HTR-8/SVneo (cell line): ENCODE data around the gene PITPNM2.
"Not testable (repeated sequence)": the region's sequence is repeated elsewhere in the genome, so short reads cannot be mapped to it uniquely, and the experiment has no call there.

Experiments
- DNase-seq: peaks from one replicate; pipeline ENCODE4 v3.0.0; 2011; ENCODE audit warnings: low spot score, mixed read lengths; ENCODE audit not compliant: insufficient read length
- FAIRE-seq: peaks from 2 replicates; lab custom pipeline; 2011; peaks lifted over from hg19 to GRCh38; lab: Jason Lieb, UNC

The PITPNM2 gene

DNA sequence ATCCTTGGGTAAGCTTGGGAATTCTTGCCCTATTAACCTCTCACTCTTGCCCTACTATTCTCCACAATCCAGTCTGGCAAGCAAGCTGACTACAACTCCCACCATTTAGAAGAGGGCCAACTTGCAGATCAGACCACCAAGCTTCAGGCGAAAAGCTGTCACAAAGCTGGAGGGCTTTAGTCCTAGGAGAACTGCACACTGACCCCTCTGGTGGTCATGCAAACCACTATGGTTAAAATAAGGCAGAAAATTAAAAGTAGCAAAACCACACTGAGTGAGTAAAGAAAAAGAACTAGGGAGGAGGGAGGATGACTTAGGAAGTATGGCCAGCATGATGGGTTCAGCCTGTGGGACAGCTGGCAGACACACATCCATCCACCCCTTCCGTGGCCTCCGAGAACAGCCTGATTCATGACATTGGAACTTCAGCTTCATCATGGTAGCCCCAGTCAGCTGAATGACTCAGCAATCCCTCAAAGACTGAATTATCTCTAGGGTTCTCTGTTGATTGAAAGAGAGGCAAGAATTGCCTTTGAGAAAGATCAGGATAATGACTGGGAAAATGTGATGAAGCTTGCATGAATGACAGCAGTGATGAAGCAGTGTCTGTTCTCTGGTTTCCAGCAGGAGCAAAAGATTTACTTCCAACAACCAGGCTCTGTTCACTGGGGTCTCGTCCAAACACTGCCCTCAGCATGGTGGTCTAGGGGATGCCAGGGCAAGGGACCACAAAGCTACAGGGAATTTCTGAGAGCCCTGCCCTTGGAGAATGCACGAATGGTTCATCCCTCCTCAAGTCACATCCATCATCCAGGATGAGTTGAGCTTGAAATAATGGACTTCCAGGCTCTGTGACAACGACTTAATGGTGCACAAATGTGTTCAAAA lies 24.4 kb downstream of the PITPNM2 start:
- peak; percentile 95 for DNase-seq
- FAIRE-seq, result peak; percentile 87

DNA sequence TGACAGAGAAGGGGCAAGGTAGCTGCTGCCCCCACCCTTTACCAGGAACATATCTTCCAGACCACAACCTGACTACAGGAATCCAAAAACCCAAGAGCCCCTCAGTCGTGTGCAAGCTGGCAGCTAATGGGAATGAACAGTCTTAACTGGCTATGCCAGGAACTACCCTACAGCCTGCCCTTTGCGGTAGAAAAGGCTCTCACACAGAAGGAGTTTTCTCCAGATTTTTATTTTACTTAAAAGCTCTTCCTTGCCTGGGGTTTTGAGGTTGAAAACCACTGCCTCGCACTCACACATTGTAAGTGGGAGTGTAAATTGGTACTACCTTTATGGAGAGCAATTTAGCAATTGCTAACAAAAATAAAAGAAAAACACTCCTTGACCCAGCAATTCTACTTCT lies 28.3 kb downstream of the PITPNM2 start:
- no peak for FAIRE-seq

DNA sequence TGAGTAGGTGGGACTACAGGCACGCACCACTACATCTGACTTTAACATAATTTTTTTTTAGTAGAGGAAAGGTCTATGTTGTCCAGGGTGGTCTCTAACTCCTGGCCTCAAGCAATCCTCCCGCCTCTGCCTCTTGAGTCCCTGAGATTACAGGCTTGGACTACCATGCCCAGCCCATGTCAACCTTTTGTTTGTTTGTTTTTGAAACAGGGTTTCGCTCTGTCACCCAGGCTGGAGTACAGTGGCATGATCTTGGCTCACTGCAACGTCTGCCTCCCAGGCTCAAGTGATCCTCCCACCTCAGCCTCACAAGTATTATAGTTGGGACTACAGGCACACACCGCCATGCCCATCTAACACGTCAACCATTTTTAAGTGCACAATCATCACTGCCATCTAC lies 29.2 kb downstream of the PITPNM2 start:
- DNase-seq (no peak), FAIRE-seq (no peak)

More for the DNA sequence above, 28.3 kb downstream of the PITPNM2 start:
- no peak for DNase-seq

DNA sequence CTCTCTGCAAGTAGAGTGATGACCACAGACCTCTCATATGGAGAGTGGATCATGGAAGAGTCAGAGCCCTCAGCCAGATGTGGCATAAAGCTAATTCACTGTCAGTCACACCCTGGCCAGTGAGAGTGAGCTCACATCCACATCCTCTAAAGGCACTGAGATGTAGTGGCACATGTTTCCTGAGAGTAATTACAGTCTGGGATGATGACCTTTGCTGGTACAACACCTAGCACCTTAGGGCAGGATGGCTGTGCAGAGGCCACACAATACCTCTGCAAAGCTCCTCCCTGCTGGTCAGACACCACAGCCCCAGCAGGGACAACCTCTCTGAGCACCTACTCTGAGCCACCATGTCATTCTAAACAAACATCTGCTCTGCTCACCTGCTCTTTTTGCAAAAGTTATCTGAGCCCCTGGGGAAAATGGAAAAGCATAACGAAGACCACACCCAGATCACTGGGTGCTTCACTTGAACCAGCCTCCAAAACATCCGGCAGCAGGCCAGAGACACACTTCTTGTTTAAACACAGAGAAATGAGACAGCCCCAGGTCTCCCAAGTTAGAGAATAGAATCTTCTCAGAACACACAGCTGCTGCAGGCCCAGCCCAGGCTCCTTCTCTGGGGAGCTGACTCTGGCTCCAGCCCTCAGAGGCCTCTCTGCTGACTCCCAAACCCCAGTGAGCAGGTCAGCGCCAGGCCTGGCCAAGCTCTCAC lies 30.3 kb downstream of the PITPNM2 start:
- FAIRE-seq (no peak), DNase-seq (no peak)

DNA sequence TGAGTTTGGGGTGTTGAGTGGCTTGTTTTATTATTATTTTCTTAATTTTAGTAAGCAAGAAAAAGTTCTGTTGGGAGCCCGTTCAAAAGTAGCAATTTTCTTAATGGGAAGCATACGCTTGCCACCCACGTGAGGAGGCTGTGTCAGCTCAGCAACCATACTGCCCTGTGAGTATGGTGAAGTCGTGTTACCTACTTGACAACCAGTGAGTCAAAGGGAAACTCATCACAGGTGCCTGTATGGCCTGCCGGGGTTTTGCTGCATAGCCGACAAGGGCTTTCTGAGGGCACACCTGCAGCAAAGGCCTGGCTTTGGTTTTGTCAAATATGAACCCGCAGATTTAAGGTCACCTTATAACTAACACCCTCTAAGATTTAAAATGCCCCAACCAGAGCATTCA lies 31.1 kb downstream of the PITPNM2 start:
- FAIRE-seq (no peak), DNase-seq (no peak)

DNA sequence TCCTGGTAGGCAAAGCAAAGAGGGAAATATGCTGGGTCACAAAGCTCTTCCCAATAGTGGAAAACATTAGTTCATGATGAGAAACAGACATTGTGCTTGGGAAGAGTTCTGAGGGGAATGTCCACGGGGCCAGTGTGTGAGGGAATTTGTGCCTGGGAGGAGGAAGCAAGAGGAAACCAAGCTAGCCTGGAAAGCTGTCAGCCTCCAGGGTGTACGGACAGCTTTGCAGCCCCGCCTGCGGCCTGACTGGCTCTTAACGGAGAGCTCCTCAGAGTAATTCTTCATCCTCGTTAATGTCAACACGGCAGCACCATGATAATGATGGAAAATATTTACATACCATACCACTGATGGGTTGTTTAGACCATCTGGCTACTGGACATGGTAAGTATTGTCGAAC lies 32.4 kb downstream of the PITPNM2 start:
- FAIRE-seq, result no peak

DNA sequence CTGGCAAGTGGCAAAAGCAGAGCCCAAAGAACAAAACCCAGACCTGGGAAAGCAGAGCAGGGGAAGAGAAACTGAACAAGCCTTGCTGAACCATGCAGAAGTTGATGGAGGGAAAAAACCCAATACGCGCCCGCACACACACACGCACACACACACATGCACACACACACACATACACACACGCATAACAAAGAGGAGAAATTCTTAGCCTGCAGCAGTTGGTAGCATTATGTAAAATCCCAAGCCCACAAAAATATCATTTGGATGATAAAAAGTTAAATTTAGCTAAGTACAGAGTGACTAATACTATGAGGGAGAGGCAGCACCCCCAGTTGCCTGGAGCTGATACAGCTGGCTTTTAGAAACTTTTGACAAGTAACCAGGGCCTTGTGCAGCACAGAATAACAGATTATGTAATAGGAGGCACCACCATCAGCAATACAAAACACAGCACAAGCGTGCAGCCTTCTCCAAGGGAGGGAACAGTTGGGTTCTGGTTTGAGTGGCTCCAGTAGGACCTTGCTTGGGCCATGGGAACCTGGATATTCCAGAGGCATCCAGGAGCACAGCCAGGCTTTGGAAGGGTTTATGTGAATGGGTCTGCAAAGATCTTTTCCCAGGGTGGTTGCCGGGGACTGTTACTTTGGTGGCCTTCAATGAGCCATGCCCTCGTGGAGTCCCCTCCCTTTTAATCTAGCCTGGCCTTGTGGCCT lies 35.3 kb downstream of the PITPNM2 start:
- DNase-seq (no peak), FAIRE-seq (no peak)

More for the DNA sequence above, 32.4 kb downstream of the PITPNM2 start:
- no peak for DNase-seq

DNA sequence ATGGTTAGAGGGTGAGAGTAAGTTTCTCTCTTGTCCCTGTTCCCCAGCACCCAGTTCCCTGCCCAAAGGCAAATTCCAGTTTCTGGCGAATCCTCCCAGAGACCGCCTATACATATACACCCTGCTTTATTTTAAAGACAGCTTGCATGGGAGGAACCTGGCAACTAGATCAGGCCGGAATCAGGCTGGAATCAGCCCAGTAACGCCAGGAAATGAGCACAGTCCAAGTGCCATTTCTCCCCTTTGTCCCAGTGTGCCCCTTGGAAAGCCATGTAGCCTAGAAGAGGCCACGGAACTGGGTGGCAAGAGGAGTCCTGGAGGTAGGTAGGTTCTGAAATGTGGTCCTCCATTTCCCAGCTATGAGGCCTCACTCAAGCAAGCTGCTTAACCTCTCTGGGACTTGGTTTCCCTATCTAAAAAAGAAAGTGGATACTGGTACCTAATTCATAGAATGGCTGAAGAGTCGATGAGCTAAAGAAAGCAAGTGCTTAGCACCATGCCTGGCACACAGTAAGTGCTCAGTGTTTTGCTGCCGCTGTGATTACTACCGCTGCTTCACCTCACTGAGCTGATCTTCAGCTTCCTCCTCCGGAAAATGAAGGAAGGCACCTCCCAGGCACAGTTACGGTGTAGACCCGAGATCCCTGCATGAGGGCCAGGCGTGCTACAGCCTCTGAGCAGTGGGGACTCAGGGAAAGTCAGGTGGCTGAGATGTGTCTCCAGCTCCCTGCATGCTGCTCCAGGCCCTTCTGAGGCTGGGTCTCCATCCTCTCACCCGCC lies 36.4 kb downstream of the PITPNM2 start:
- FAIRE-seq, result no peak
- no peak for DNase-seq

DNA sequence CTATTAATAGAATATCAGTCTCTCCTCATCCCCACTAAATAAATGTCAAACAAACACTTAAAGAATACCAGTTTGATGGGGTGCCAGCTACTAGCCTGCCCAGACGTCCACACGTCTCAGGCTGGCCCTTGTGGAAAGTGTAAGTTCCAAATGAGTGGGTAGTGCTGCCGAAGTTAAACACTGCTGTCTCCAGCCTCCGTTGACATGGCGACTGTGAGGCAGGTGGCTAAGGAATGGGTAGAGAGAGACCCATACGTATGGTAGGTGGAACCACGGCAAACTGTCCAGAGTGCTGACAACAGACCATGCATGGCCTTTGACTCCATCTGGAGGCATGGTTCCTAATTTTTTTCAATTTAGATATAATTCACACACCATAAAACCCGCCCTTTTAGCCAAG lies 37.9 kb downstream of the PITPNM2 start:
- no peak for FAIRE-seq
- no peak for DNase-seq

DNA sequence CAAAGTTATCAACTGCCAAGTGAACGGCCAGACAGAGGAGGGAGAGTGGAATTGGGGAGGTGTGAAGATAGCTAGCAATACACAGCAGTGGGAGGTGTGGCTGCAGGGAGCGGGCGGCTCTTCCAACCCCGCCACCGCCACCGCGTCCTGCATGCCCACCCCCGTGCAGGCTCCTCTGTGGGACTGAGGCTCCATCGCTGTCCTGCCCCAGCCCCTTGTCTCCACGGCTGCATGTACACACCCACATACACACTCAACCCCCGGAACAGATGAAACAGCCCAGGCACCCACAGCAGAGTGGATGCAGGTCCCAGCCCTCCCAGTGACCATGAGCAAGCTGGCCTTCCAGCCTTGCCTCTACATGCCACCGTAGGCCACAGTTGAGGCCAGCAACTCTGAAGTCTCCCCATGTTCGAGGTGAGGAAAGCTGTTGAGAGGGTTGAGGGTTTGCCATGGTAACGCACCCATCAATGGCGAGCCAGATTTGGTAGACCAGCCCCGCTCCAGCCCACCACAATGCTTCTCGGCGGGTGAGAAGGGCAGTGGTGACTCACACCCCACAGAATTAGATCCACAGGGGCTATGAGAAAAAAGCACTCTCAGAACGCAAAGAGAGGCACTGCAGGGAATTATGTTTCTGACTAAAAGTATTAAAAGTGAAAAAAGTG lies 39.3 kb downstream of the PITPNM2 start:
- FAIRE-seq, result no peak

DNA sequence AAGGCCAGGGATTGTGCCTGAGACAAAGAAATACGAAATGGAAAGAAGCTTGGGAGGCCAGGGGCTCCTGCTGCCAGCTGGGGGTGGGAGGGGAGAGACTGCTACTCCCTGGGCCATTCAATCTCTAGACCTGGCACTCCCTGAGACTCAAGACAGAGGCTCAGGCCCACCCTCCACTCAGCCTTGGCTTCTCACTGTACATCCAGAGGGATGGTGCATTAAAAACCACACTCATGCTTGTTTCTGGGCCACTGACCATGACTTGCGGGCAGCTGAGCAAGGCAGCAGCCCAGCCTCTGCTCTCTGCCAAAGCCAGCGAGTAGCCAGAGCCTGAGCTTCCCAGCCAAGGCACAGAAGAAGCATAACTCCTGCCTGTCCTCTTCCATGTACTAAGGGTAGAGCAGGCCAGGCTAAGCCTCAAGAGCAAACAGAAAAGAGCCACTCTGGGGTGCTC lies 41.5 kb downstream of the PITPNM2 start:
- no peak for FAIRE-seq

More for the DNA sequence above, 39.3 kb downstream of the PITPNM2 start:
- no peak for DNase-seq

DNA sequence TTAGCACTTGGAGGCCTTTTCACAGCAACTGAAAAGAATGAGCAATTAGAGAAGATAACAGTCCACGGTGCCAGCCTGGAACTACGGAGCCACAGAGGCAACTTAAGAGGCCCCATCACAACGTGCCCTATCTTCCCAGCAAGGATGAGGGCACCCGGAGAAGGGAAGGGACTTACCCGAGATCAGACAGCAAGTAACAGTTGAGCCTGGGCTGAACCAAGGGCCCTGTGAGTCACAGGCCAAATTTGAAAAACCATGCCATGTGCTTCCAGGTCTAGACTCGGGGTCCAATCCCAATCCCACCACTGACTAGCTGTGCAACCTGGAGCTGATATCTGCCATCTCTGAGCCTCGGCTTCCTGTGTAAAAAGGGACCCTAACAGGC lies 42.2 kb downstream of the PITPNM2 start:
- FAIRE-seq, result no peak
- DNase-seq, result no peak

More for the DNA sequence above, 41.5 kb downstream of the PITPNM2 start:
- DNase-seq, result no peak

DNA sequence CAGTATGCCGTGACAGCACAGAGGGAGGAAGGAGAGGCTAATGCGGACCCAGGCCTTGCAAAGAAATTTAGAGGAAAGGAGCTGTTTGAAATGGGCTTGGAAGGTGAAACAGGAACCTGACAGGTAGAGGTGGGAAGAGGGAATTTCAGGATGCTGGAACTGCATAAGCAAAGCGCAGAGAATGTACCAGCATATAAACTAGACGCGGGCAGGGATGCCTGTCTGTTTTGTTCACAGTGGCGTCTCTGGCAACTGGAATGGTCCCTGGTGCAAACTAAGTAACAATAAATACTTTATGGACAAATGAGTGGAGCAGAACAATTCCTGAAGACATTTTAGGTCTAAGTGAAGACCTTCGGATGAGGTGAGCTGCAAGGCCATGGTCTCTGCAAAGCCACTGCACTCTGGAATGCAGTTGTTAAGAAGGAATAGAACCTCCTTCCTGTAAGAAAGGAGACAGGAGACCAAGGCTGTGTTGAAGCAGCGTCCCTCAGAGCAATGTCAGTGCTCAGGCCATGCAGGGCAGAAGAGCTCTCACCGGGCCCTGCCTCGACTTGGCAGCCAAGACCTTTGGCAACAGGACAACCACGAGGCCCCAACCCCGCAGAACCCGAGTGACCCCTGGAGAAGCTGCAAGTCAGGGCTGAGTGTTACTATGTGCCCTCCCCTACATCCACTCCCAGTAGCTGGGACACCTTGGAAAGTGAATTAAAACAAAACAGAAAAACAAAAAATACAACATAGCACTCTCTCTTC lies 42.8 kb downstream of the PITPNM2 start:
- FAIRE-seq (no peak), DNase-seq (no peak)

DNA sequence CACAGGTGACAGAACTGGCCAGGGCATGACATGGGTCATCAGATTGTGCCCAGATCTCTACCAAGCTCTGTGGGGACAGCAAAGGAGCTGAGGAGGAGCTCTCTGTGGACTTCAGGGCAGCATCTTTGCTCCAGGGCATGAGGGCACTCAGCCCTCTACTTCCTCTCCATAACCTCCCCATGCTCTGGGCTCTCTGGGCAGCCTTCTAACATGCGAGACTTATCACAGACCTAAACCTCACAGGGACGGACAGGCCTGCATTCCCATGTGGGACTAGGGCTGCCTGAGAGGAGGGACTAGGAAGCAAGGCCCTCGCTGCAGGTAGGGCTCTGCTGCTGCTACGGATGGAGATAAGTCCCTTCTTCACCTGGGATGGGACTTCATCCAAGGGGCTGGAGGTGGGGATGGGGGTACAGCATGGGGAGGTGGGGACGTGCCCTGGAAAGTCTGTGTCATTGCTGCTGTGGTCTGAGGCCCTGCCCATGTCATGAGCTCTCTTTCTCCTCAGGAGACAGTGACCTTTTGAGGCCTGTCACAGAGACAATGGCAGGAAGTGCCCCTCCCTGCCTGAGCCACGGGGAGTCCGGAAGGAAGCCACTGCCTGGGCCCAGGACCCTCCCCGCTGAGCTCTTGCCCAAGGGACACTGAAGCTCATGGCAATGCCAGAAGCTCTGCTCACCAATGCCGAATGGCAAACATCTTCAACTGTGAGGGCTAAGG lies 44.1 kb downstream of the PITPNM2 start:
- no peak for DNase-seq
- no peak for FAIRE-seq

DNA sequence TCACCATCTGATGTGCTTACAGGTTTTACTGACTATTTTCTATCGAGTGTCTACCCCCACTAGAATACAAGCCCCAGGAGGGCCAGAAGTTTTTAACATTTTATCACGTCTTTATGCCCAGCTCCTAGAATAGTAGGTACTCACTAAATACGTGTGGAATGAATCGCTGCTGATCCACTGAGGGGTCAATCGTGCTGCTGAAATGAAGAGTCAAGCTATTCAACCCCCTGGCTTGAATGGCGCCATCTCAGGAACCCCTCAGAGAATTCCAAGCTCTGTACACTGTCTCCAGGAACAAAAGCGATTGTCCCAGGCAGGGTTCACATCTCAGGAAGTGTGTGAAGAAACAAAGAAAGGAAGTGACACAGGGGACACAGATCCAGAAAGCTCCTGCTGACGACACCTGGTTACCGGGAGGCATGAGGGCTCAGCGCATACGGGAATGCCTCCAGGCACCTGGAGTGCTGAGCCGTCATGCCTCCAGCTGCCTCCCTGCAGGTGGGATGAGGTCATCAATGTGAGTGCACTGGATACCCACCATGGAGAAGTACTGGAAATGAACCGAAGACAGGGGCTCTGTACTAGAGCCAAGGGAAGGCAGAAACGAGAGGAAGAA lies 45.6 kb downstream of the PITPNM2 start:
- DNase-seq (no peak), FAIRE-seq (no peak)

DNA sequence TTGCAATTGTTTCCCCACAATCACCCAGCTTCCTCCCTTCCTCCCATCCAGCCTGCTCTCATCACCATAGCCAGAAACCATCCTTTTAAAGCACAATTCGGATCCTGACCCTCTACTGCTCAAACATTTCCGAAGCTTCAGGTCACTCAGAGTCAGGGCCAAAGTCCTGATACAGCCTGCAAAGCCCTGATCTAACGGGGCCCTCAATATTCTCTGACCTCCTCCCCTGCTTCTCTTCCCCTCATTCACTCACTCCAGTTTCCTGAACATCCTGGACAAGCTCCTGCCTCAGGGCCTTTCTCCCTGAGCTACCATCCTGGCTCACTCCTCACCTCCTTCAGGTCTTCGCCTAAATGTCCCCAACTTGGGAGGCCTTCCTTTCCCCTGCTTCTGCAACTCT lies 46.1 kb downstream of the PITPNM2 start:
- FAIRE-seq (no peak), DNase-seq (no peak)

DNA sequence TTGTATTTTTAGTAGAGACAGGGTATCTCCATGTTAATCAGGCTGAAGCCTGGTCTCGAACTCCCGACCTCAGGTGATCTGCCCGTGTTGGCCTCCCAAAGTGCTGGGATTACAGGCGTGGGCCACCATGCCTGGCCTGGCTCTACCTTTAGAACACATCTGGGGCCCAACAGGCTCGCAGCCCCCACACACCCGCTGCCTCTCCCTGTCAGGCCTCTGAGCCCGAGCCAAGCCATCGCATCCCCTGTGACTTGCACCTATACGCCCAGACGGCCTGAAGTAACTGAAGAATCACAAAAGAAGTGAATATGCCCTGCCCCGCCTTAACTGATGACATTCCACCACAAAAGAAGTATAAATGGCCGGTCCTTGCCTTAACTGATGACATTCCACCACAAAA lies 46.8 kb downstream of the PITPNM2 start:
- DNase-seq, FAIRE-seq: not testable (repeated sequence)
